Nephron (organoid): ENCODE data around the gene ATM.

ENCODE experiments used
- H3K27ac Mint-ChIP-seq, 3 experiments: 2 replicates each; pipeline ENCODE4 v1.8.0; 2020; ENCODE audit warnings: mixed read lengths in 3 of 3, mild to moderate bottlenecking in 2 of 3, moderate library complexity in 1 of 3
- H3K27me3 Mint-ChIP-seq: 2 replicates; pipeline ENCODE4 v1.8.0; 2021; ENCODE audit warnings: low read depth, mild to moderate bottlenecking, moderate library complexity, mixed read lengths
- H3K36me3 Mint-ChIP-seq: 2 replicates; pipeline ENCODE4 v1.8.0; 2020; ENCODE audit warnings: low read depth, mixed read lengths
- H3K4me1 Mint-ChIP-seq: 2 replicates; pipeline ENCODE4 v1.8.0; 2020; ENCODE audit warnings: mixed read lengths
- H3K4me3 Mint-ChIP-seq, 3 experiments: 2 replicates each; pipeline ENCODE4 v1.8.0; 2020; ENCODE audit warnings: mild to moderate bottlenecking in 3 of 3, mixed read lengths in 3 of 3, moderate library complexity in 2 of 3
- H3K9me3 Mint-ChIP-seq: 2 replicates; pipeline ENCODE4 v1.8.0; 2020; ENCODE audit warnings: mixed read lengths
- CTCF ChIP-seq, 3 experiments: fragments of 200-600 bp; sonication (generic); IDR thresholded peaks; one replicate each; pipeline ENCODE4 v1.5.0; 2021; ENCODE audit warnings: antibody characterized with exemption in 3 of 3; ENCODE audit not compliant: unreplicated experiment in 3 of 3

ATM gene

DNA sequence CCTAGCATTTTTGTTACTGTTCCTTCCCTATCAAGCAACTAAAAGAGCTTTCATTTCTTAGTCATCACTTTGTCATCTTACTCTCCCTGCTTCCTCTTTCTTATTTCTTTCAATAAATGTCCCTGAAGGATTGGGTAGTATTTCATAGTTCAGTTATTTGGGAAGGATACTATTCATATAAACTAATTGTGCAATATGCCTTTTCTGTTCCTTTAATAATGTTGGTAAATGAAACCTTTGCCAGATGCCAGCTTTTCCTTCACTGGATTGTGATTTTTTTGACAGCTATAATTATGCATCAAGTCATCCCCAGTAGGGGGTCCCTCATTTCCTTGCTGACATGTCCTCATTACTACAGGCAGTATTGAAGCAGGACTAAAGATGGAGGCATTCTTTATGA, 101.7 kb downstream of the ATM start:
- H3K36me3 Mint-ChIP-seq, result peaks cover 48% of the 10 kb centered on the region
- H3K9me3 Mint-ChIP-seq, result no peaks in the 10 kb centered on the region
- no peak for TF ChIP-seq CTCF (IDR thresholded peaks at IDR 0.05; ENCODE audit: unreplicated experiment in 3 of 3)
- H3K27ac Mint-ChIP-seq, result no peak overlapping the region
- H3K4me1 Mint-ChIP-seq, result no peaks in the 10 kb centered on the region
- no peak overlapping the region for H3K4me3 Mint-ChIP-seq
- no peaks in the 10 kb centered on the region for H3K27me3 Mint-ChIP-seq

GRCh38 chr11:108333403-108333899, 110.6 kb downstream of the ATM start:
- Mint-ChIP-seq H3K4me1 (no peaks in the 10 kb centered on the region), H3K4me3 (no peak overlapping the region), H3K36me3 (peaks cover 61% of the 10 kb centered on the region), H3K27ac (no peak overlapping the region), H3K27me3 (no peaks in the 10 kb centered on the region), H3K9me3 (no peaks in the 10 kb centered on the region)
- no peak for TF ChIP-seq CTCF (IDR thresholded peaks at IDR 0.05; ENCODE audit: unreplicated experiment in 3 of 3)

- Mint-ChIP-seq H3K36me3 (peaks cover 29% of the 10 kb centered on the region), H3K4me3 (no peak overlapping the region), H3K9me3 (no peaks in the 10 kb centered on the region), H3K27me3 (no peaks in the 10 kb centered on the region), H3K27ac (no peak overlapping the region), H3K4me1 (no peaks in the 10 kb centered on the region)
- TF ChIP-seq CTCF (IDR thresholded peaks at IDR 0.05; ENCODE audit: unreplicated experiment in 3 of 3), result no peak
These were observed 115.9 kb downstream of the ATM start for GRCh38 chr11:108338750-108339149.

- no peak overlapping the region for H3K27ac Mint-ChIP-seq
- H3K9me3 Mint-ChIP-seq, result no peaks in the 10 kb centered on the region
- H3K27me3 Mint-ChIP-seq, result no peaks in the 10 kb centered on the region
- no peaks in the 10 kb centered on the region for H3K4me1 Mint-ChIP-seq
- no peak for TF ChIP-seq CTCF (IDR thresholded peaks at IDR 0.05; ENCODE audit: unreplicated experiment in 3 of 3)
- no peak overlapping the region for H3K4me3 Mint-ChIP-seq
- peaks cover 21% of the 10 kb centered on the region for H3K36me3 Mint-ChIP-seq
These were observed 118.1 kb downstream of the ATM start for GRCh38 chr11:108340973-108341372.

- H3K4me3 Mint-ChIP-seq, result no peak overlapping the region
- no peak overlapping the region for H3K27ac Mint-ChIP-seq
- no peak for TF ChIP-seq CTCF (IDR thresholded peaks at IDR 0.05; ENCODE audit: unreplicated experiment in 3 of 3)
- H3K9me3 Mint-ChIP-seq, result no peaks in the 10 kb centered on the region
- H3K27me3 Mint-ChIP-seq, result no peaks in the 10 kb centered on the region
- no peaks in the 10 kb centered on the region for H3K4me1 Mint-ChIP-seq
- H3K36me3 Mint-ChIP-seq, result peaks cover 19% of the 10 kb centered on the region
These were observed 118.8 kb downstream of the ATM start for GRCh38 chr11:108341654-108342053.

GRCh38 chr11:108343714-108344113, 120.8 kb downstream of the ATM start:
- no peaks in the 10 kb centered on the region for H3K4me1 Mint-ChIP-seq
- peaks cover 18% of the 10 kb centered on the region for H3K36me3 Mint-ChIP-seq
- no peaks in the 10 kb centered on the region for H3K9me3 Mint-ChIP-seq
- no peak for TF ChIP-seq CTCF (IDR thresholded peaks at IDR 0.05; ENCODE audit: unreplicated experiment in 3 of 3)
- H3K4me3 Mint-ChIP-seq, result no peak overlapping the region
- no peaks in the 10 kb centered on the region for H3K27me3 Mint-ChIP-seq
- no peak overlapping the region for H3K27ac Mint-ChIP-seq
